KG1 (cell line): ENCODE data around the gene ST3GAL3.
"Not testable (repeated sequence)": the region's sequence is repeated elsewhere in the genome, so short reads cannot be mapped to it uniquely, and the experiment has no call there.

Experiments
- DNase-seq: peaks from one replicate; lab custom pipeline; 2025; lab: John Stamatoyannopoulos, UW

ST3GAL3 gene

GRCh38 chr1:43822040-43822690 is 114.8 kb downstream of the ST3GAL3 start:
- no peak for DNase-seq

DNA sequence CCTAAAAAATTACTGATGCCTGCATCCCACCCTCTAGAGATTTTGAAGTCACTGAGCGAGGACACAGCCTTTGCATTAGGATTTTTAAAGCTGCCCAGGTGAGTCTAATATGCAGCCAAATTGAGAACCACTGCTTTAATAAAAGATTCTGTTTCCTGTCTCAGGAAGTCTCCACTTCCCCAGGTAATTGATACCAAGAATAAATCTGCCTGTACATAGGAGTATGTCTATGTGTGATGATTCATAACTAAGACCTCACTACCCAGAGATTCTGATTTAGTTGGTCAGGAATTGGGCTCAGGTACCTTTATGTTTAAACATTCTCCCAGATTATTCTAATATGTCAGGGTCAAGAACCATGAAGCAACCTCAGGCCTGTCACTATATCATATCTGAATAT is 117.5 kb downstream of the ST3GAL3 start:
- DNase-seq, result no peak

DNA sequence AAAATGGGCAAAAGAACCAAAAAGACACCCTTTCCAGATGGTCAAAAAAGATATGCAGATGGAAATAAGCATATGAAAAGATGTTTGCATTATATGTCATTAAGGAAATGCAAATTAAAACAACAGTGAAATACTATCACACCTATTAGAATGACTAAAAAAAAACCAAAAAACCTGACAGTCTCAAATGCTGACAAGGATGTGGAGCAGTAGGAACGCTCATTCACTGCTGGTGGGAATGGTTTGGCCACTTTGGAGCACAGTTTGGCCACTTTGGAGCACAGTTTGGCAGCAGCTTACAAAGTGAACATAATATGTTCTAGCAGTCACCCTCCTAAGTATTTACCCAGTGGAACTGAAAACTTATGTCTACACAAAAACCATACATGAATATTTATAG is 121.2 kb downstream of the ST3GAL3 start:
- DNase-seq, result no peak

DNA sequence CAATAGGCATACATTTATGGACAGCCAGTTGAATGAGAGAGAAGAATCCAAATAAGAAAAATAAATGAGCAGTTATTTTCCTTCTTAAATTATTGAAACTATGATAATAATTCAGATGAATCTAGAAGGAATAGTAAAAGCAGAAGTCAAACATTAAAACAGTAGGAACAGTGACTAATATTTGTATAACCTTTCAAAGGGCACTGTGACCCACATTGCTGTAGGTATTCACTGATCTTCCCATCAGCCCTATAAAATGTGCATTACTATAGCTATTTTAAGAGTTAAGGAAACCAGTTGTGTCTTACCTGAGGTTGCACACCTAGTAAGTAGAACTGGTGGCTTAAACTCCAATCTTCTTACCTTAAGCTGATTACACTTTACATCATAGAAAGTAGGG is 123.5 kb downstream of the ST3GAL3 start:
- no peak for DNase-seq

DNA sequence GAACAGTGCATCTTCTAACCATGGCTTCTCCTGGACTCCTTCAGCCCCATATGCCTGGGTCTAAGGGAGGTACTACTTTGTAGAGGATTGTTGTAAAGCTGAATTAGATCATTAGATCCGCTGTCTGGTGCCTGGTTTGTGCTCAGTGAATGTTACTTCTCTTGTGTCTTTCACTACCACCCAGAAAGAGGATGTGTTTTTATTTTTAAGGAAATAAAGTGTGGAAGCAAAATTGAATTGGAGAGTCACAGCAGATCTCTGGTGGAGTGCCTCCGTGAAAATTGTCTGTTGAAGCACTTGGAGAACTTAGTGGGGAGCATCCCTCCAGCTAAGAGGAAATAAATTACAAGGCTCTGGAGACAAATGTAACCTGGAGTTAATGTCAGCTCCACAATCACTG is 124.5 kb downstream of the ST3GAL3 start:
- no peak for DNase-seq

DNA sequence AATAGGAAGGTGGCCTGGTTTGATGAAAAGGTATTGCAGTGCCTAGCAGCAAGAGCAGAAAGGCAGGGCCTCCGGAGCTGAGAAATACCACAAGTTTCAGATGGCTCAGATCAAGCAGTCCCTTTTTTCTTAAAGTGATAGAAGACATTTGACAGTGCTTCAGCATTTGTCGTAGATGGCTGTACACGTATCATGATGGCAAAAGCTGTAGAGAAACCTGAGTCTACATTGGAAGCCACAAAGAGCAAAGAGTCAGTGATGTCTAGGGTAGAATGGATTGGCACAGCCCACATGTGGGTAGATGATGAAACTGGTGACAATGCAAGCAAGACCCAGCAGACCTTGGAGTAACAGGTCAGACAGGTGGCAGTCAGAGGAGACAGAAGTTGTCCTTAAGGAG is 124.9 kb downstream of the ST3GAL3 start:
- no peak for DNase-seq

DNA sequence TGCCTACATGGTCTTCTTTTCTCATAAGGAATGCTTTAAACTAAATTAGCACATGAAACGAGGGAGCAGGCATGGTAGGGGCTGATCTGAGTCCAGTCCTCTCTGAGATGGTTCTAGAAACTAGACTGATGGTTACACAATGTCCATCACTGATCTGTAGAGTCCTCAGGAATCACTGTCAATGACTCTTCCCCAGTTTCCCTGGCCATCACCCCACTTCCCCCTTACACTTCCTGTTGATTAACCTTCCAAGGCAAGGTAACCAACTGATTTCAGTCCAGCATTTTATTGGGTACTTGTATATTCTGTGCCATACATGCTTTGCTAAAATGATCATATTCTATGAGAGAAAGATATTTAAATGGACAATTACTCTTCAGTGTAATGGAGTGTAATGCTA is 125.7 kb downstream of the ST3GAL3 start:
- DNase-seq, result no peak

DNA sequence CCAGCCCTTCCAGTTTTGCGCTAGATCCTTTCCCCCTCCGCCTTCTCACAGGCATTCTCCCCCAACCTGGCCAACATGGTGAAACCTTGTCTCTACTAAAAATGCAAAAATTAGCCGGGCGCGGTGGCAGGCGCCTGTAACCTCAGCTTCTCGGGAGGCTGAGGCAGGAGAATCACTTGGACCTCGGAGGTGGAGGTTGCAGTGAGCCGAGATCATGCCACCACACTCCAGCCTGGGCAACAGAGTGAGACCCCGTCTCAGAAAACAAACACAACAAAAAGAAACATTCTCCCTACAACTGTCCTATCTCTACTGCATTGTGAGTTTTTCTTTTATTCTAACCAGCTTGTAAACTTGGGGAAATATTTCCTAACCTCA is 126.6 kb downstream of the ST3GAL3 start:
- DNase-seq, result not testable (repeated sequence)

DNA sequence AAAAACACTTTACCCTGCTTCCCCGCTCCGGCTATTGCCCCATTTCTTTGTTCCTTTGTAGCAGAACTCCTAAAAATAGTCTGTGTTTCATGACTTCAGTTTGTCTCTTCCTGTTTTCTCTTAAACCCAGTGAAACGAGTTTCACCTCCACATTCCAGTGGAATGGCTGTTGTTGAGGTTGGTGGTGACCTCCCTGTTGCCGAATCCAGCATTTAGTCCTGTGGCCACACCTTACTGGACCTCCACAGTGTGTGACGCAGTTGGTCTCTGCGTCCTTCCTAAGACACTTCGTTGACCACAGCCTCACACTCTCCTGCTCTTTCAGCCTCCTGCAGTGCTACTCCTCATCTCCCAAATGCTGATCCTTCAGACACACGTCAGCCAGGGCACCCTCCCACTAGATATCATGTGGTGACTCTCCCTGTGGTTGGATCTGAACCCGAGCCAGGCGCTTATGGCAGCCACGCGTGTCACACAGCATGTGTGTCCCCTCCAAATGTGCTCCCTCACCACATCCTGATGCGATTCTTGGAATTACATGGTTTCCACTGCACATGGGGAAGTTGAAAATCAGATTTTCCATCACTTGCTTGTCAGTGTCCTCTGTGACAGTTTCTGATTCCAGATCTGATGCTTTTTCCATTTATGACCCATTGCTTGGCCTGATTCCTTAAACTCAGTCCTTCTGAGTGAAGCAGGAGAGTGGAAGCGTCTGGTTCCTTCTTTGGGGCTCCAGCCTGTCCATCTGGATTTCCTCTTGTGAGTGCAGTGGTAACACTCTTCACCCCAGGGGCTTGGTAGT is 127.1 kb downstream of the ST3GAL3 start:
- no peak for DNase-seq

DNA sequence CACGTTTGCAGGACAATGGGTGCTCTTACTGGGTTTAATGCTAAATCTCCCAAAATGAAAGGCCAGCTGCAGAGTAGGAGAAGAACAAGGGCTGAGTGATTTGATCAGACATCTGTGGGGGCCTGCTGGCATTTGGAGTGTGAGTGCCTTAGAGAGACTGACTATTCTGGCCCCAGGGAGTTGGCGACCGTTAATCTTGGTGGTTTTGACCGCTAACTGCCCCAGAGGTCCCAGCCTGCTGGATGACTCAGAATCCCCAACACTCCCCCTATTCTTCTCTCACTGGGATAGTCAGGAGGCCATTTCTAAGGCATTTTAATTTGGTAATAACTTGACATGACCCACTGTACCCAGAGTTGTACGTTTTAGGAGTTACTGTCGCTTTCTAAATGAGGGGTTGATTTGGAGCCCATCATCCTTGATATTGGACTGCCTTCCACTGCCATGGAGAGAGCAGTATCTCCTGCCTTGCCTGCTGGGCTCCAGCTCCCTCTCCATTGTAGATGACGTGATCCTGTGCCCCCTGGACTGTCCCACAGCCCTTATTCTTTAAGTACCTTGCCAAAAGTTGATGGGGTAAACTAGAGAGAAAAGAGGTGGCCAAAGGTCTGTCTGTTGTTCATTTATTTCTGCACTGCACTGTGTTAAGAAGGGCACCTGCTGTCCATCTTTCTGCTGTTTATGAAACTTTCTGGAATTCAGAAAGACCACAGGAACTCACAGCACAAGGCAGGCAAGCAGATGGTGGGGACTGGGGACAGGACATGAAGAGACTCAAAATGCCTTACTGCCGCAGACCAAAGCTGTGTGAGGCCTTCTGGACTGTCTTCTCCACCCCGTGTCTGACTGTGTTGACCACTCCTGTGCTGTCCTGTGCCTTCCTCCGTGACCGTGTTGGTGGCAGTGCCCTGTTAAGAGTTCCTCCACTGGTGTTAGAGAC is 128.0 kb downstream of the ST3GAL3 start:
- no peak for DNase-seq

DNA sequence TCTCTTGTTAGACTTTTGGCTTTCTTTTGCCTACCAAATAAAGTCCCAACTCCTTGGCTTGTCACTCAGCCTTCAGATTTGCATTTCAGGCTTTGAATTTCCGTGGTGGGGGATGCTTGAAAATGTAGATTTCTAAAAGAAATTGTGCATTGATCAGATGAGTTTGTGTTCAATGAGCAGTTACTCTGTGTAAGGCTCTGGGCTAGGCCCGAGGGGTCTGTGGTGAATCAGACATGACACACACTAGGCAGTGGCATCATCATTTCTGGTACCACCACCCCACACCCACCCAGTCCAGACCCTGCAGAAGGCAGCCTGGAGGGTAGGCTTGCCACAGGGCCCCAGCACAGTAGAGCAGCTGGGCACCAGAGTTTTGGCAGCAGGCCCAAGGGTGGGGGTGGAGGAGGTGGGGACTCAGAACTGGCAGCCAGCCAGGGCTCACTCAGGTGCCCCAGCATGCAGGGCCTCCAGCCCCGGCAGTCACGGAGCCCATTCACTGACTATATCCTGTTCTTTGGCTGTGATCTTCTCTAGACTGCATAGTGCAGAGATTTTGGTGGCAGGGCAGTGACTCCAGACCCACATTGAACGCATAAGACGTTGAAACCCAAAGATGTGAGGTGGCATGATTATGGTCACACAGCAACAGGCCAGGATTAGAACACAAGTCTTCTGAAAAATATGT is 129.1 kb downstream of the ST3GAL3 start:
- DNase-seq, result no peak

DNA sequence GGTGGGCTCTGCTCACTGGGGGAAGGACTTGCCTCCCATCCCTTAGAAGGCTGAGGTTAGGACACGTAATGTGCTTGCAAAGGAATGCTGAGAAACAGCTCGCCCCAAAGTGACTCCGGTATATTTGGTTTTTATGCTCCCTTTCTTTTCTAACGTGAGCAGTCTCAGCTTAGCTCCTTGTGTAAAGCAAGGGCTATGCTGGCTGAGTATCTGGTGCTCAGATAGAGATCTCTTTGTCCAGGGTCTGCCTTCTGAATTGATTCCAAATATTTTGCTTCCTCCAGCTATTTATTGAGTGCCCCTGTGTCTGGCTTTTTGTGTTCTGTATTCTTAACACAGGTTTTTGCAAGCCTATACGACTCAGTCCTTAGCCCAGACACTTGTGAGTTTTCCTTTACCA is 131.7 kb downstream of the ST3GAL3 start:
- no peak for DNase-seq

- DNase-seq, result no peak
Observed at GRCh38 chr1:43841321-43842174, 134.2 kb downstream of the ST3GAL3 start.

DNA sequence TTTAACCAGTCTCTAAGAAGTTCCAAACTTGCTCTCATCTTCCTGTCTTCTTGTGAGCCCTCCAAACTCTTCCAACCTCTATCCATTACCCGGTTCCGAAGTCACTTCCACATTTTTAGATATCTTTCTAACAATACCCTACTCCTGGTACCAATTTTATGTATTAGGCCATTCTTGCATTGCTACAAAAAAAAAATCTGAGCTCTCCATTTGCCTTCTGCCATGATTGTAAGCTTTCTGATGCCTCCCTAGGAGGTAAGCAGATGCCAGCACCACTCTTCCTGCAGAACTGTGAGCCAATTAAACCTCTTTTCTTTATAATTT is 134.8 kb downstream of the ST3GAL3 start:
- no peak for DNase-seq

DNA sequence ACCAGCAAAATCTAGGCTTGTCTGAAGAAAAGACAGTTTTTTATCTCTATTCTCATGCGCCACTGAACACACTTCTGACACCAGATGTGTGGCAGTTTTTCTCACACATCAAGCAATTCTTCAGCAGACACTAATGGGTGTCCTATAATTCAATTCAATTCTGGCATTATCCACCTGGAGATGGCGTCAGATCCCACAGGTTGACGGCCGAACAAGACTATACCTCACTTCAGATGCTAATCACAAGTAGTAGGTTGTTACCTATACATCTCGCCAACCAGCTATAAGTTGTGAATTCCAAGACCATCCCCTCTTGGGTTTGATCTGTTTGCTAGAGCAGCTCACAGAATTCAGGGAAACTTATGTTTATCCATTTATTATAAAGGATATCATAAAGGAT is 136.3 kb downstream of the ST3GAL3 start:
- no peak for DNase-seq

GRCh38 chr1:43844114-43844513 is 136.8 kb downstream of the ST3GAL3 start:
- no peak for DNase-seq

DNA sequence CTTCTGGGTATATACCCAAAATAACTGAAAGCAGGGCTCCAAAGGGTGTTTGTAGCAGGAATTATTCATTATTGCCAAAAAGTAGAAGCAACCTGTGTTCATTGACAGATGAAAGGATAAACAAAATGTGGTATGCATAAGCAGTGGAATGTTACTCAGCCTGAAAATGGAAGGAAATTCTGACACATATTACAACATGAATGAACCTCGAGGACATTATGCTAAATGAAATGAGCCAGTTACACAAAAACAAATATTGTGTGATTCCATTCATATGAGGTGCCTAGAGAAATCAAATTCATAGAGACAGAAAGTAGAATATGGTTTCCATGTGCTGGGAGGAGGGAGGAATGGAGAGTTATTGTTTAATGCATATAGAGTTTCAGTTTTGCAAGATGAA is 140.0 kb downstream of the ST3GAL3 start:
- no peak for DNase-seq

DNA sequence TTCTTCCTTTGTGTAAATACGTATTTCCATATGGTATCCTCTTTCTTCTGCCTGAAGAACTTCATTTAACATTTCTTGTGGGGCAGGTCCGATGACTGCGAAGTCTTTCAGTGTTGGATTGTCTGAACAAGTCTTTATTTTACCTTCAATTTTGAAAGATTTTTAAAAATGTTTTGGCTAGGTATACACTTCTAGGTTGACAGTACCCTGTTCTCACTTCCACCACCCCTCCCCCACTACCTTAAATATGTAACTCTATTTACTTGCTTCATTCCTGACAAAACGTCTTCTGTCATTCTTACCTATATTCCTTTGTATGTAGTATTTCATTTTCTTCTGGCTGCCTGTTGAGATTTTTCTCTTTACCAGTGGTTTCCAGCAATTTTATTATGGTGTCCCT is 140.5 kb downstream of the ST3GAL3 start:
- DNase-seq, result no peak

DNA sequence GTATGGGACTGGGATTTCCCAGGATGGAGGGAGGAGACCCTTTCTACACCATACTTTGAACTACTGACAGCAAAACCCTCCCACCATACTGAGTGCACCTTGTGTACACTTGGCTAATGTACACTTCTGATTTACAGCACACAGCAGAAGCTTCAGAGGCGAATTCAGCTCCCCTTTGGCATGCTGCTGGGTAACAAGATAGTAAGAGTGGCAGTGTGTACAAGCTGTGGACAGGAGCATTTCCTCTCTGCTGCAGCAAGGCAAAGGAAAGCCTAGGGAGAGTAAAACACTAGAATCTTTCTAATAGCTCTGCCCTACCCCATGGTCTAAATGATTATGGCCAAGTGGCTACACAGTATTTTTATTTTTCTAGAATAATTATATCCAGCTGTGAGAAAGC is 142.3 kb downstream of the ST3GAL3 start:
- no peak for DNase-seq

DNA sequence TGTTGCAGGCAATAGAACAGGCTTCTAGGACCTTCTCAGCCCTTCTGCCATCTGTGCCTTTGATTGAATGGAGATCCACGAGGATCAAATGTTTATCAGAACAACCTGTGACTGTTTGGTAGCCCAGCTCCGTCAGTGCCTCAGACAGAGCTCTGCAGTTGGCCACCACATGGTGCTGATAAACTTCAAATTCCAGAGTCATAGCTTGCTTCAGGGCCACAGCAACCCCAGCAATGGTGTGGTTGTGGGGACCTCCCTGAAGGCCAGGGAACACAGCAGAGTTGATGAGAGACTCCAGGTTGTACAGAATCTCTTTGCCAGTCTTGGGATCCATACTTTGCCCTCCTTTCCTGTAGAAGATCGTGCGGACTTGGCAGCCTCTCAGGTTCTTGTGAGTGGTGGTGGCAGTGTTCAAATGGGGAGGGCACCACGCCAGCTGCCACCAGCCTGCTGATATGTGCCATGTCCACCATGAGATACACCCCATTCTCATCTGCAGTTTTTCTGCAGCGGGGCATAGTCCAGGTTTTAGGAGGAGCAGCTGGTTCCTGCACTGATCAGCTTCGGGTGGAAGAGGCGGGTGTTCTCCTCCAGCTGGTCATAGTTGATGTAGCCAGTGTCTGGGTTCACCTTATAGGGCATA is 143.4 kb downstream of the ST3GAL3 start:
- DNase-seq, result no peak
